DMS 273 (cell line): Measurements from ENCODE around the gene USP24.
"Not testable (repeated sequence)": the region's sequence is repeated elsewhere in the genome, so short reads cannot be mapped to it uniquely, and the experiment has no call there.

Experiments
- DNase-seq: peaks from one replicate; lab custom pipeline; 2025; ENCODE audit not compliant: unreplicated experiment; lab: John Stamatoyannopoulos, UW

The USP24 gene

GRCh38 chr1:55230659-55231058 is 15.5 kb upstream of the USP24 start:
- DNase-seq, result no peak

GRCh38 chr1:55229726-55230125 is 14.6 kb upstream of the USP24 start:
- DNase-seq, result not testable (repeated sequence)

- DNase-seq, result no peak
Observed at GRCh38 chr1:55225228-55225627, 10.1 kb upstream of the USP24 start.

- DNase-seq, result no peak
Observed at GRCh38 chr1:55224729-55225128, 9.6 kb upstream of the USP24 start.

- no peak for DNase-seq
Observed at GRCh38 chr1:55222152-55222551, 7.0 kb upstream of the USP24 start.

GRCh38 chr1:55217226-55217986 is 2.2 kb upstream of the USP24 start:
- DNase-seq, result peak; percentile 48

- no peak for DNase-seq
Observed at GRCh38 chr1:55216096-55216495, 932 bp upstream of the USP24 start.

GRCh38 chr1:55214934-55215193 is 300 bp downstream of the USP24 start:
- peak; percentile 79 for DNase-seq

GRCh38 chr1:55214212-55214933 is 791 bp downstream of the USP24 start:
- DNase-seq, result peak; percentile 72

- peak; percentile 46 for DNase-seq
Observed at GRCh38 chr1:55213885-55214211, 1.3 kb downstream of the USP24 start.

- peak; percentile 31 for DNase-seq
Observed at GRCh38 chr1:55213151-55213884, 1.8 kb downstream of the USP24 start.

- DNase-seq, result peak; percentile 31
Observed at GRCh38 chr1:55212349-55213150, 2.6 kb downstream of the USP24 start.

GRCh38 chr1:55211863-55212262 is 3.3 kb downstream of the USP24 start:
- DNase-seq, result no peak

GRCh38 chr1:55210990-55211801 is 4.0 kb downstream of the USP24 start:
- DNase-seq, result peak; percentile 26

- no peak for DNase-seq
Observed at GRCh38 chr1:55209247-55209646, 5.9 kb downstream of the USP24 start.

- DNase-seq, result no peak
Observed at GRCh38 chr1:55206210-55206609, 9.0 kb downstream of the USP24 start.

- DNase-seq, result no peak
Observed at GRCh38 chr1:55204997-55205396, 10.2 kb downstream of the USP24 start.

- no peak for DNase-seq
Observed at GRCh38 chr1:55203064-55203463, 12.1 kb downstream of the USP24 start.

GRCh38 chr1:55200667-55201066 is 14.5 kb downstream of the USP24 start:
- no peak for DNase-seq

- not testable (repeated sequence) for DNase-seq
Observed at GRCh38 chr1:55199735-55200134, 15.4 kb downstream of the USP24 start.

GRCh38 chr1:55198044-55198443 is 17.1 kb downstream of the USP24 start:
- no peak for DNase-seq
